Activated CD8-positive, alpha-beta T cell treated with anti-CD3 and anti-CD28 coated beads for 36 hours (primary cell): ENCODE measurements around the gene OR56B1. TPM values are rescaled to one million over a fixed set of nuclear protein-coding genes. Genes with fewer than 3 reads are reported as not detected.
A peak's percentile ranks its signal among the peaks of the same experiment; 100 is the strongest.
"Not testable (repeated sequence)": the region's sequence is repeated elsewhere in the genome, so short reads cannot be mapped to it uniquely, and the experiment has no call there.

Source experiments
- ATAC-seq: fragments of 200-7000 bp; cut with Tn5 transposase; one replicate; pipeline ENCODE4 v1.10.0; 2021; ENCODE audit warnings: mild to moderate bottlenecking, moderate library complexity
- CTCF ChIA-PET: fragments of 350-600 bp; sonication (Branson Sonifier 250); formaldehyde crosslinking; loops from one replicate; lab custom pipeline; 2021; ENCODE audit warnings: antibody characterized with exemption; lab: Charles Lee
- POLR2A ChIA-PET: fragments of 350-600 bp; sonication (Branson Sonifier 250); formaldehyde crosslinking; loops from one replicate; lab custom pipeline; 2021; ENCODE audit warnings: antibody characterized with exemption; lab: Charles Lee
- DNase-seq: peaks from one replicate; pipeline ENCODE4 v3.0.0-alpha.2; 2020
- H3K27ac Mint-ChIP-seq: one replicate; pipeline ENCODE4 v1.8.0; 2021; ENCODE audit warnings: mild to moderate bottlenecking, mixed read lengths
- H3K27me3 Mint-ChIP-seq: one replicate; pipeline ENCODE4 v1.8.0; 2021; ENCODE audit warnings: mixed read lengths
- H3K36me3 Mint-ChIP-seq: one replicate; pipeline ENCODE4 v1.8.0; 2021; ENCODE audit warnings: low read depth, mixed read lengths
- H3K4me1 Mint-ChIP-seq: one replicate; pipeline ENCODE4 v1.8.0; 2021; ENCODE audit warnings: low read depth, mixed read lengths
- H3K4me3 Mint-ChIP-seq: one replicate; pipeline ENCODE4 v1.8.0; 2021; ENCODE audit warnings: mild to moderate bottlenecking, moderate library complexity, mixed read lengths
- H3K9me3 Mint-ChIP-seq: one replicate; pipeline ENCODE4 v1.8.0; 2021; ENCODE audit warnings: mixed read lengths
- CTCF ChIP-seq: fragments of 200-600 bp; IDR thresholded peaks from one replicate; pipeline ENCODE4 v1.8.0; 2022; ENCODE audit warnings: antibody characterized with exemption, mild to moderate bottlenecking
- intact Hi-C: fragments of 100-400 bp; cut with micrococcal nuclease; formaldehyde crosslinking; loops from one replicate; pipeline ENCODE4 v1.10.0; 2022
- total RNA-seq, 2 experiments: library from RNA; stranded (reverse); gene quantifications; one replicate each; pipeline ENCODE4 v1.2.3, GENCODE V29; 2021

OR56B1 gene
- total RNA-seq, 2 experiments from 2014 or later = 0.25 TPM; not detected in 1

DNA sequence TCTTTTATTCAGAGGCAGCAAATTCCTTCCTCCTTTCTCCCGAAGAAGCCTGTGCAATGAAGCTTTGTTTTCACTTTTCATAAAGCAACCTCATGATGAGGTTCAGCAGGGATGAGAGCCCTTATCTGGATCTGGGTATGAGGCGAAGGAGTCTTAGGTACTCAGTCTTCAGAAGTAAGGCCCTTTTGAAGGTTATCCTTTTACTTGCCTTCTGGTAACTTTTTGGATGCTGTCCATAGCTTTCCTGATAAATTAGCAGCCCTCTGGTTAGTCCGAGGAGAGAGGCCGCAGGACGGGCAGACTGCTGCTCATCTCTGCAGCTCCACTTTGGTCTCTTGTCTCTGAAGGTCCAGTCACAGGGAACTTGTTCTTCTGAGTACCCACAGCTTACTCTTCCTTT, 45.5 kb upstream of the OR56B1 start:
- DNase-seq = no peak
- Mint-ChIP-seq H3K27ac (peak overlapping the region; percentile 95), H3K9me3 (no peaks in the 10 kb centered on the region), H3K4me3 (peak overlapping the region; percentile 88), H3K4me1 (peaks cover 51% of the 10 kb centered on the region), H3K27me3 (no peaks in the 10 kb centered on the region), H3K36me3 (peaks cover 39% of the 10 kb centered on the region)
- ChIA-PET POLR2A (interaction anchor here (0.8 to 2.5 kb wide), 8 partner anchors 8 to 537 kb away, joined by 3 to 10 read pairs (median 4); partner anchors contain the start of gene TRIM34), CTCF (interaction anchor here (1.7 to 2.0 kb wide), 2 partner anchors 11 to 64 kb away, joined by 3 to 7 read pairs; no protein-coding TSS in a partner anchor)
- no peak for TF ChIP-seq CTCF
- intact Hi-C loops = loop anchor here (5.0 kb wide), 1 partner anchor 117 kb away; the partner anchor contains the start of gene OR52N2
- ATAC-seq = no peak

DNA sequence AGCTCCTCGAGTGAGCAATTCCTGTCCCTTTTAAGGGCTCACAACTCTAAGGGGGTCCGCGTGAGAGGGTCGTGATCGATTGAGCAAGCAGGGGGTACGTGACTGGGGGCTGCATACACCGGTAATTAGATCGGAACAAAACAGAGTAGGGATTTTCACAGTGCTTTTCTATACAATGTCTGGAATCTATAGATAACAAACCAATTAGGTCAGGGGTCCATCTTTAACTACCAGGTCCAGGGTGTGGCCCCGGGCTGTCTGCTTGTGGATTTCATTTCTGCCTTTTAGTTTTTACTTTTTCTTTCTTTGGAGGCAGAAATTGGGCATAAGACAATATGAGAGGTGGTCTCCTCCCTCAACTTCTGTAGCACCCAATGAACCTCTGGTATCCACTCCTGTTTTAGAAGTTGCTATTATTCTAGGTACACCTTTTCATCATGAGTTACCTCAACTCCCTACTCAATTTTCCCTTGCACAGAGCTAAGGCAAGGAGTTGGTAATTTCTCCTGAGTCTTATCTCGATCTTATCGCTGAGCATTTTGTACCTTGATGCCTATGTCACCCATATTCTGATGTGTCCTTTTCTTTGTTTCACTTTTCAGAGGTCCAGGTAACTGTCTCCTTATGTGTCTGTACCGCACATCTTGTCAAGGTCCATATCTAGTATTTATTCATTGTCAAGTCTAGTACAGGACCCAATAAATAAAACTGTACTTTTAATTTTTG, 44.8 kb upstream of the OR56B1 start:
- Mint-ChIP-seq H3K4me1 (peaks cover 54% of the 10 kb centered on the region), H3K36me3 (peaks cover 45% of the 10 kb centered on the region), H3K4me3 (peak overlapping the region; percentile 88), H3K27ac (peak overlapping the region; percentile 95)
- ATAC-seq, H3K27me3 Mint-ChIP-seq, H3K9me3 Mint-ChIP-seq, DNase-seq: not testable (repeated sequence)
- CTCF ChIA-PET = interaction anchor here (1.7 kb wide), 1 partner anchor 65 kb away, joined by 3 read pairs; no protein-coding TSS in a partner anchor
- intact Hi-C loops = loop anchor here (5.0 kb wide), 1 partner anchor 116 kb away; the partner anchor contains the start of gene OR52N2
- POLR2A ChIA-PET = interaction anchor here (0.8 to 2.5 kb wide), 3 partner anchors 14 to 538 kb away, joined by 3 to 9 read pairs (median 5); partner anchors contain the start of gene TRIM34

DNA sequence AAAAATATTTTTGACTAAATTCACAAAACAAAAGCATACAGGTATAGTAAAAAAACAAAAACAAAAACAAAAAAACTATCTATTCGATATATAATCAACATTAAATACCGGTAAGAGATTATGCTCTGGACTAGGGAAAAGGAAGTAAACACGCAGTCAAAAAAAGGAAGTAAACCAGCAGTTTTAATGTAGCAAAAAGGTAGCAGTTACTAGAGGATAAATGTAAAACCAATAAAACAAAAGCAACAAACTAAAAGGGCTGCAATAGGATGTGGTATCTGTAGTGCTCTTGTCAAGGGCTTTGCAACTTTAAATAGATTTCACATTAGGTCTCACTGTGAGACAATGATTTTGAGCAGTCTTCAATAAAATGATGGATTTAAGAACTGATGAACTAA, 44.3 kb upstream of the OR56B1 start:
- TF ChIP-seq CTCF = no peak
- CTCF ChIA-PET = no interaction called here
- intact Hi-C loops = loop anchor here (5.0 kb wide), 1 partner anchor 115 kb away; the partner anchor contains the start of gene OR52N2
- POLR2A ChIA-PET = no interaction called here
- H3K4me1 Mint-ChIP-seq = peaks cover 57% of the 10 kb centered on the region
- peak overlapping the region; percentile 95 for H3K27ac Mint-ChIP-seq
- no peak for DNase-seq
- no peak for ATAC-seq
- H3K27me3 Mint-ChIP-seq = no peaks in the 10 kb centered on the region
- H3K36me3 Mint-ChIP-seq = peaks cover 50% of the 10 kb centered on the region
- peak overlapping the region; percentile 88 for H3K4me3 Mint-ChIP-seq
- H3K9me3 Mint-ChIP-seq = no peaks in the 10 kb centered on the region

DNA sequence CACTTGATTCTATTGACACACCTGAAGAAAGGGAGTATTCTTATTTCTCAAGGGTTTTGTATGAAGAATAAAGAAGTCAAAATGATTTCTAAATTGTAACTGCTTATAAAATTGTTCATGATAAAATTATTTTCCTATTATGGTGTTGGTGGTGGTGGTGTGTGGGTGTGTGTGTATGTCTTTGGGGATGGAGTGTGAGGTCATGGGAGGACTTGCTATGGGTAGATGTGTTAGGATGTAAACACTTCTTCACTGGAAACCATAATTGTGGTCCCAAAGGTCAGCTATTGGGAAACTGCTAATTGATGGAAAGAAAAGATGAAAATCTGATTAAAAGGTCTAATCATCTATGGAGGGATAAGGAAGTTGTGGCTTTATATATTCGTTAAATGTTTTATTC, 41.6 kb upstream of the OR56B1 start:
- no peaks in the 10 kb centered on the region for H3K27me3 Mint-ChIP-seq
- DNase-seq (peak; percentile 61), ATAC-seq (peak; percentile 43)
- ChIA-PET CTCF (interaction anchor here (1.2 to 1.7 kb wide), 2 partner anchors 10 to 69 kb away, joined by 3 to 4 read pairs; partner anchors contain the start of gene TRIM5), POLR2A (interaction anchor here (0.6 kb wide), 1 partner anchor 11 kb away, joined by 3 read pairs; no protein-coding TSS in a partner anchor)
- no peak for TF ChIP-seq CTCF
- no peaks in the 10 kb centered on the region for H3K9me3 Mint-ChIP-seq
- peaks cover 69% of the 10 kb centered on the region for H3K36me3 Mint-ChIP-seq
- H3K4me1 Mint-ChIP-seq = peaks cover 54% of the 10 kb centered on the region
- intact Hi-C loops = loop anchor here (5.0 kb wide), 1 partner anchor 113 kb away; the partner anchor contains the start of gene OR52N2
- H3K4me3 Mint-ChIP-seq = peak overlapping the region; percentile 2
- peak overlapping the region; percentile 86 for H3K27ac Mint-ChIP-seq

- POLR2A ChIA-PET = interaction anchor here (0.6 kb wide), 1 partner anchor 405 kb away, joined by 4 read pairs; no protein-coding TSS in a partner anchor
- ATAC-seq (no peak), DNase-seq (no peak)
- Mint-ChIP-seq H3K9me3 (no peaks in the 10 kb centered on the region), H3K36me3 (peaks cover 68% of the 10 kb centered on the region), H3K4me1 (peaks cover 62% of the 10 kb centered on the region), H3K4me3 (no peak overlapping the region), H3K27ac (peak overlapping the region; percentile 86), H3K27me3 (no peaks in the 10 kb centered on the region)
- CTCF ChIA-PET = interaction anchor here (1.2 to 1.7 kb wide), 2 partner anchors 10 to 70 kb away, joined by 3 to 4 read pairs; partner anchors contain the start of gene TRIM5
- no peak for TF ChIP-seq CTCF
- intact Hi-C loops = no loop called here
These were observed 40.7 kb upstream of the OR56B1 start for GRCh38 chr11:5695580-5695979.
